GM23338 (cell line): ENCODE measurements around the gene CARMIL1. TPM values are rescaled to one million over a fixed set of nuclear protein-coding genes. Genes with fewer than 3 reads are reported as not detected.

Source experiments
- EZH2 ChIP-seq: fragments of 200-600 bp; sonication (generic); IDR thresholded peaks from one replicate; pipeline ENCODE4 v1.8.0; 2017; ENCODE audit warnings: antibody characterized with exemption, mild to moderate bottlenecking, low read depth; ENCODE audit not compliant: unreplicated experiment
- EZH2phosphoT487 ChIP-seq: fragments of 200-600 bp; sonication (generic); IDR thresholded peaks from one replicate; pipeline ENCODE4 v1.8.1; 2018; ENCODE audit warnings: antibody characterized with exemption; ENCODE audit not compliant: unreplicated experiment
- JUNB ChIP-seq: IDR thresholded peaks from one replicate; pipeline ENCODE4 v1.6.1; 2016; ENCODE audit warnings: antibody characterized with exemption; ENCODE audit not compliant: unreplicated experiment
- POLR2AphosphoS5 ChIP-seq: IDR thresholded peaks from 2 replicates; pipeline ENCODE4 v1.6.1; 2016; ENCODE audit warnings: antibody characterized with exemption, low read depth
- REST ChIP-seq: IDR thresholded peaks from one replicate; pipeline ENCODE4 v1.6.1; 2018; ENCODE audit warnings: antibody characterized with exemption; ENCODE audit not compliant: unreplicated experiment
- STAT1 ChIP-seq: IDR thresholded peaks from one replicate; pipeline ENCODE4 v1.6.1; 2016; ENCODE audit warnings: antibody characterized with exemption; ENCODE audit not compliant: unreplicated experiment
- ZNF331 ChIP-seq: fragments of 250-450 bp; sonication (Bioruptor Pico); IDR thresholded peaks from 2 replicates; pipeline ENCODE4 v1.5.0; 2020; ENCODE audit warnings: low read depth, mild to moderate bottlenecking, moderate library complexity
- ZNF462 ChIP-seq: fragments of 250-450 bp; sonication (Bioruptor Pico); IDR thresholded peaks from 2 replicates; pipeline ENCODE4 v1.5.0; 2020; ENCODE audit warnings: mild to moderate bottlenecking, moderate library complexity
- polyA plus RNA-seq: library from polyadenylated mRNA; unstranded; fragments of >200 nt; fragmentation: Nextera tagmentation; extraction: Ambion mirVana; gene quantifications from 2 replicates; pipeline ENCODE4 v1.2.1, GENCODE V29; 2016
- total RNA-seq: library from RNA; depleted of rRNA; stranded (reverse); fragments of >200 nt; shearing (Covaris generic); gene quantifications from 2 replicates; pipeline ENCODE4 v1.2.3, GENCODE V29; 2014

CARMIL1 gene
- total and polyA plus RNA-seq, 2 experiments from 2014 or later, result 43.2 to 66.9 TPM

- TF ChIP-seq ZNF462 (CRISPR knock-in tag) (no peak), EZH2 (no peak), JUNB (no peak), ZNF331 (no peak), POLR2AphosphoS5 (no peak), REST (no peak), EZH2phosphoT487 (no peak), STAT1 (no peak)
These were observed 33.0 kb downstream of the CARMIL1 start (continued) for GRCh38 chr6:25312034-25312620.
